Fibroblast of skin of right biceps (primary cell): ENCODE data around the gene PIP5K1A.
"Not testable (repeated sequence)": the region's sequence is repeated elsewhere in the genome, so short reads cannot be mapped to it uniquely, and the experiment has no call there.

ENCODE experiments used
- DNase-seq: peaks from one replicate; pipeline ENCODE4 v3.0.0-alpha.2; 2013

Gene PIP5K1A

GRCh38 chr1:151192047-151192446 is 6.3 kb upstream of the PIP5K1A start:
- no peak for DNase-seq

DNA sequence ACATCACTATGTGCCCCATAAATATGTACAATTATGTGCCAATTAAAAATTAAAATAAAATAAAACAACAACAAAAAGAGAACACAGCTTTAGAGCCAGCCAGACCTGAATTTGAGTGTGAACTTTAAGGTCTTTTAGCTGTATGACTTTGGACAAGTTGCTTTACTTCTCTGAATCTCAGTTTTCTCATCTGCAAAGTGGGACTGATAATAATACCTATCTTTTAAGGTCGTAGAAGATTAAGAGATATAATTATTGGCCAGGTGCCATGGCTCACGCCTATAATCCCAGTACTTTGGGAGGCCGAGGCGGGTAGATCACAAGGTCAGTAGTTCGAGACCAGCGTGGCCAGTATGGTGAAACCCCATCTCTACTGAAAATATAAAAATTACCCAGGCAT is 5.0 kb upstream of the PIP5K1A start:
- no peak for DNase-seq

DNA sequence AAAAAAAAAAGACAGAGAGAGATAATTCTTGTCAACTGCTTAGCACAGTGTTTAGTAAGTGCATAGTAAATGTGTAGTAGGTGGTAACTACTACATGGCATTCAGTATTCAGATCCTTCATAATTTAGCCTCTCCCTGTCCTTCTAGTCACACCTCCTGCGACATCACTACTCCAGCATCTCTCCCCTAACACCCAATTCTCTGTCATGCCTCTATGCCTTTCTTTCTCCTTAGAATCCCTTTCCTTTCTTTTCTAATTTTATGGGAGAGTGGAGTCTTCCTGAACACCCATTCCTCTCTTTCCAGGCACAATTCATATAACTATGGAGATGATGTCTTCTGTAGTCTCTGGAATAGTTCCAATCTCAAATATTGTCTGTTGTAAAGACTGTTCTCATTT is 4.5 kb upstream of the PIP5K1A start:
- no peak for DNase-seq

DNA sequence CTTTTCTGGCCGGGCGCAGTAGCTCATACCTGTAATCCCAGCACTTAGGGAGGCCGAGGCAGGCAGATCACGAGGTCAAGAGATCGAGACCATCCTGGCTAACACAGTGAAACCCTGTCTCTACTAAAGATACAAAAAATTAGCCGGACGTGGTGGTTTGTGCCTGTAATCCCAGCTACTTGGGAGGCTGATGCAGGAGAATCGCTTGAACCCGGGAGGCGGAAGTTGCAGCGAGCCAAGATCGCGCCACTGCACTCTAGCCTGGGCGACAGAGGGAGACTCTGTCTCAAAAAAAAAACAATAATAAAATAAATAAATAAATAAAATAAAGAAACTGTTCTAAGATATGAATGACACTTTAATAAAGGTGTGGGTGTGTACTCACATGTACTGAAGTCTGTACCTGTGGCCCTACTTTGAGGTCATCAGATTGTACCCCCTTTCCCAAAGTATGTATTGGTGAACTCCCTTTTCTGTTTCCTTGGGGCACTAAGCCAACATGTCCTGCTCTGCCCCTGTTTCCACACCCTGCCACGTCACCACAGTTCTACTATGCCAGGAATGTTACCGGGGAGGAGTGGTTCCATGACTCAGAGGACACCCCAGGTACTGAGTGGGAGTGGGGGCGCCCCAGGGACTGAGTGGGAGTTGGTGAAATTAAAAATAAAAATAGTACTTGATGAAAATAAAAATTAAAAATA is 3.3 kb upstream of the PIP5K1A start:
- DNase-seq = peak; percentile 91

DNA sequence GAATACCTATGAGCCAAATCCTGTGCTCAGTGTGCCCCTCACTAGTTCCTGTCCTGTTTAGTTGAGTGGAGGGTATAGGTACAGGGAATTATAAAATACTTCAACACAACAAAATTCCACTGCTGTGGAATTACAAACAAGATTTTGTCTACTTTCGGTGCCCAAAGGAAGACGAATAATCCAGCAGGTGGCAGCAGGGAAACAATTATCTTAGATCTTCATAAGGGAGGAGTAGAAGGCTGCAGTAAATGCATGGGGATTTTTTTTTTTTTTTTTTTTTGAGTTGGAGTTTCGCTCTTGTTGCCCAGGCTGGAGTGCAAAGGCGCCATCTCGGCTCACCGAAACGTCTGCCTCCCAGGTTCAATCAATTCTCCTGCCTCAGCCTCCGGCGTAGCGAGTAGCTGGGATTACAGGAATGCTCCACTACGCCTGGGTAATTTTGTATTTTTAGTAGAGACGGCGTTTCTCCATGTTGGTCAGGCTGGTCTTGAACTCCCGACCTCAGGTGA is 2.0 kb upstream of the PIP5K1A start:
- peak; percentile 88 for DNase-seq

GRCh38 chr1:151197863-151198253 is 494 bp upstream of the PIP5K1A start:
- no peak for DNase-seq

DNA sequence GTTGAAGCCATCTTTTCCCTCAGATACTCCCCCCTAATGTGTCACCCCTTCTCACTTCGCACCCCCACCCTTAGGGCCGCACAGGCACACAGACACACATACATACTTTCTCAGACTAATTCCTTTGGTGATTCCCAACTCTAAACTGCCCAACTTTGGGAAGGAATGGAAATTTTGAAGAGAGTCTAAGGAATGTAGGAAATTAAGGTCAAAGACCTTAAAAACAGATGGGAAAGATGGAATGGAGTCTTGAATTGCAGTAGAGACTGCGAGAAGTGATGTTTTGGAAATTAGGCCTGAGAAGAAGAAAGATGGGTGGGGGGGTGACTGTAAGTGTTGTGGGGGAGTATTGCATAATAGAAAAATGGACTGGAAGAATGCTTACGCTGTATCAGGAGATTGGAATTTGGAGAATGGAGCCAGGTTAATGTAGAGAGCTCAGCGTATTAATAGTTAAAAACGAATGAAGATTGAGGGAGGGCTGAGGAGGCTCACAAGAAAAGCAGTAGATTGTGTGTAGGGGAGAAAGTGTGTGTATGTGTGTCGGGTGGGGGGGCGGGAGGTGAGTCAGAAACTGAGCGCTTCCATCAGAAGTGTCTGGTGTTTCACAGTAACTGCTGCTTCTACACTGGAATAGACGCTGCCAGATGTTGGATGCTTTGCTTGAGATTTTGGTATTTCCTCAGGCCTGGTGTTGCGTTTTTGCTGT is 1.7 kb downstream of the PIP5K1A start:
- peak; percentile 96 for DNase-seq

DNA sequence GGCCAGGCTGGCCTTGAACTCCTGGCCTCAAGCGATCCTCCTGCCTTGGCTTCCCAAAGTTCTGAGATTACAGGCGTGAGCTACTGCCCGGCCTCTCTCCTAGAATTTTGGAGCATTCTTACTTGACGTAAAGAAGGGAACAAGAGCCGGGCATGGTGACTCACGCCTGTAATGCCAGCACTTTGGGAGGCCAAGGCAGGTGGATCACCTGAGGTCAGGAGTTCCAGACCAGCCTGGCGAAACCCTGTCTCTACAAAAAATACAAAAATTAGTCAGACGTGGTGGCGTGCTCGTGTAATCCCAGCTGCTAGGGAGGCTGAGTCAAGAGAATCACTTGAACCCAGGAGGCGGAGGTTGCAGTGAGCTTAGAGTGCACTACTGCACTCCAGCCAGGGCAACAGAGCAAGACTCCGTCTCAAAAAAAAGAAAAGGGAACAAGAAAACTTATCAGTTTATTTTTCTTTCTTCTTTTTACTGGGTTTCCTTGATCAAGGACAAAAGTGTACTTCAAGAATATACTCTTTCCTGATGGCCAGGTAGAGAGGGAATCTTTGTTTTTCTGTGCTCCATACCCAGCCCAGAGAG is 7.1 kb downstream of the PIP5K1A start:
- not testable (repeated sequence) for DNase-seq

GRCh38 chr1:151210830-151211229 is 12.5 kb downstream of the PIP5K1A start:
- peak; percentile 37 for DNase-seq

DNA sequence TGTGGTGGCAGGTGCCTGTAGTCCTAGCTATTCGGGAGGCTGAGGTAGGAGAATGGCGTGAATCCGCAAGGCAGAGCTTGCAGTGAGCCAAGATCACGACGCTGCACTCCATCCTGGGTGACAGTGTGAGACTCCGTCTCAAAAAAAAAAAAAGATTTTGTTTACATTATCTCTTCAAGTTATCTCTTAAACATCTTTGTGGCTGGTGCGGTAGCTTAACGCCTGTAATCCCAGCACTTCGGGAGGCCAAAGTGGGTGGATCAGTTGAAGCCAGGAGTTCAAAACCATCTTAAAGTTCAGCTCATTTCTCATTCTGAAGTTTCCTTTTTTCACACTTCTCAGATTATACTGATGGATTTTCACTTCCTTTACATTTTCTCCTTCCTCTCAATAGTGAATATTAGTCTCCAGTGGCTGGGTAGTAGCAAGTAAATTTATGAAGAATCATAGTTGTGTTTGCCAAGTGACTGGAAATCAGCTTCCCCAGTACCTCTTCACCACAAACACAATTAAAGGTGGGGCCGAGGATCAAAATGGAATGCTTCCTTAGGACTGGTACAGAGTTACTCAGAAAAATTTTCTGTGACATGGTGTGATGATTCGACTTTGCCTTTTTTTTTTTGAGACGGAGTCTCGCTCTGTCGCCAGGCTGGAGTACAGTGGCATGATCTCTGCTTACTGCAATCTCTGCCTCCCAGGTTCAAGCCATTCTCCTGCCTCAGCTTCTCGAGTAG is 13.8 kb downstream of the PIP5K1A start:
- DNase-seq = no peak

- no peak for DNase-seq
Observed at GRCh38 chr1:151213560-151213959, 15.2 kb downstream of the PIP5K1A start.

DNA sequence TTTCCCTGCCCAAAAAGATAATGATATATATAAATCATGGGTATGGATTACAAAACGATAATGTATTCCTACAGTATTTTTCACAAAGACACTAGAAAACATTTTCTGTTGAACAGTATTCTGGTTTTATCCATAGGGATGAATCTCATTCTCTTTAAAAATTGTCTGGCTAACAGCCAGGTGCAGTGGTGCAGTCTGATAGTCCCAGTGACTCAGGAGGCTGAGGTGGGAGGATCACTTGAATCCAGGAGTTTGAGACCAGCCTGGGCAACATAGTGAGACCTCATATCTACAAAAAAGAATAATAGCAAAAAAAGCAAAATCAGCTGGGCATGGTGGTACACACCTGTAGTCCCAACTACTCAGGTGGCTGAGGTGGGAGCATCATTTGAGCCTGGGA is 23.3 kb downstream of the PIP5K1A start:
- no peak for DNase-seq

- DNase-seq = peak; percentile 34
Observed at GRCh38 chr1:151222130-151222529, 23.8 kb downstream of the PIP5K1A start.

DNA sequence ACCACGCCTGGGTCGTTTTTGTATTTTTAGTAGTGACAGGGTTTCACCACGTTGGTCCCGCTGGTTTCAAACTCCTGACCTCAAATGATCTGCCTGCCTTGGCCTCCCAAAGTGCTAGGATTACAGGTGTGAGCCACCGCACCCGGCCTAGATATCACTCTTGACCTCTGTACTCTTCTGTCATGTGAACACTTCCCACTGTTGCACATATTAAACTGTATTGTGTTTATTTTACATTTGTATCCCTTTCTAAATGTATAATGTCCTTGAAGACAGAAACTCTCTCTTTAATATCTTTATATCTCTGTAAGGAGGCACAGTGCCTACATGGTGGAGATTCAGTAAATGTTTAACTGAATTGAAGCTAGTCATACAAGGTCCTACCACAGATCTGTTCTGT is 36.9 kb downstream of the PIP5K1A start:
- no peak for DNase-seq

- no peak for DNase-seq
Observed at GRCh38 chr1:151237678-151238466, 39.5 kb downstream of the PIP5K1A start.

DNA sequence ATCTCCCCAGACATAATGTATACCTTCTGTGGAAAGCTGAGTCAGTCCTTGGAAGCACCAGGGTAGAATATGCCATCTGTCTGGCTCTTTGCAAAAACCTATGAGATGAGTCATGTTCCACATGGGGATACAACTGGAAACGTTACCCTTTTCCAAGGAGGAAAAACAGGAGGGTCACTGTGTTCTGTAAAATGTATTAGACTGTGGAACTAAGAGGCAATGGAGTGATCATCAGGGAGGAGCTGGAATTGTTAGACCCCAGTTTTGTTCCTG is 40.1 kb downstream of the PIP5K1A start:
- peak; percentile 89 for DNase-seq

- no peak for DNase-seq
Observed at GRCh38 chr1:151242442-151242841, 44.1 kb downstream of the PIP5K1A start.

- no peak for DNase-seq
Observed at GRCh38 chr1:151243683-151244216, 45.4 kb downstream of the PIP5K1A start.

GRCh38 chr1:151246786-151247185 is 48.4 kb downstream of the PIP5K1A start:
- DNase-seq = no peak

DNA sequence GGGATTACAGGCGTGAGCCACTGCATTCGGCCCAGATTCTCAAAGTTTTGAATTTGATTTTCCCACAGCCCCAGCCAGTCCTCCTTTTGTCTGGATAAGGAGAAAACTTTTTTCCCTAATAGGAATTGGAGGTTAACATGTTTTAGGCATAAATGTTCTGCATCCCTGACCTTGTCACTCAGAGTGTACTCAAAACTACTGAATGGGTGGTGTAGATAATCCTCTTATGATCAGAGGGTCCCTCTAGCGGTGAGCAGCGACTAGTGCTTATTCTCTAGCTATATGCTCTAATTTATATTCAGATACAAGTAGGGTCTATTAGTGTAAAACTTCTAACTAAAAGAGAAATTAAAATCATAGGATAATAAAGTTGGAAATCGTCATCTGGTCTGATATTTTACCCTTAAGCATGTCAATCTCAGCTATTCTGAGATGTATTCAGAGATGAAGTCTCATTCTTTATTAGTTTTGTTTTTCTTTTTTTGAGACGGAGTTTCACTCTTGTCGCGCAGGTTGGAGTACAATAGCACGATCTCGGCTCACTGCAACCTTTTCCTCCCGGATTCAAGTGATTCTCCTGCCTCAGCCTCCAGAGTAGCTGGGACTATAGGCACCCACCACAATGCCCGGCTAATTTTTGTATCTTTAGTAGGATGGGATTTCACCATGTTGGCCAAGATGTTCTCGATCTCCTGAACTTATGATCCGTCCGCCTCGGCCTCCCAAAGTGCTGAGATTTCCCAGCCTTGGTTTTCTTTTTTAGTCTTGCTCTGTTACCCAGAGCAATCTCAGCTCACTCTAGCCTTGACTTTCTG is 53.5 kb downstream of the PIP5K1A start:
- peak; percentile 75 for DNase-seq
